HK-2 (cell line): ENCODE results near the gene TAS2R31.

Experiments
- DNase-seq: peaks from one replicate; pipeline ENCODE4 v3.0.0-alpha.2; 2018; ENCODE audit not compliant: unreplicated experiment

The TAS2R31 gene

GRCh38 chr12:10998204-10998603 is 33.0 kb downstream of the TAS2R31 start, which contains the start of gene TAS2R20:
TAS2R20 (minus strand) TSS chr12:10998304; CDS start chr12:10997875, 429 bp downstream.
- DNase-seq, result no peak

- DNase-seq, result no peak
These were observed 36.9 kb downstream of the TAS2R31 start for GRCh38 chr12:10994307-10994706.

GRCh38 chr12:10989107-10989506 is 42.1 kb downstream of the TAS2R31 start:
- no peak for DNase-seq

DNA sequence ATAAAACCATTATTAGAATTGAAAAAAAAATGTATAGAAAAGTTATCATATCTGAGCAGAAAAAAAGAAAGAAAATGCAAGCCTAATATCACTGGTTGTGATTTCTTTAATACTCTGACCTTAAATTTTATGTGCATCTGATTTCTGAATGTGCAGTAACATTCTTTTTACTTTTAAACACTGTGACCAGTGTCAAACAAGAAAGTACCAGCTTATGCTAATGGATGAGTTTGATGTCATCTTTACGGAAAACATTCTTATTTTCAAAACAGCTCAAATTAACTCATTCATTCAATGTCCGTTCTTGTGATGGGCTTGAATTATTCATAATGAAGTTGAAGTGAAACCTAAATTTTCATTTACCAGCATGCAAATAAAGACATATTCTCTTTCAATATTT is 44.4 kb downstream of the TAS2R31 start, which contains the start of gene TAS2R50:
TSS of gene TAS2R50 (minus strand) at position 101 of the 400 bp plus-strand sequence. CDS start at position 49, 52 bp downstream.
- no peak for DNase-seq

DNA sequence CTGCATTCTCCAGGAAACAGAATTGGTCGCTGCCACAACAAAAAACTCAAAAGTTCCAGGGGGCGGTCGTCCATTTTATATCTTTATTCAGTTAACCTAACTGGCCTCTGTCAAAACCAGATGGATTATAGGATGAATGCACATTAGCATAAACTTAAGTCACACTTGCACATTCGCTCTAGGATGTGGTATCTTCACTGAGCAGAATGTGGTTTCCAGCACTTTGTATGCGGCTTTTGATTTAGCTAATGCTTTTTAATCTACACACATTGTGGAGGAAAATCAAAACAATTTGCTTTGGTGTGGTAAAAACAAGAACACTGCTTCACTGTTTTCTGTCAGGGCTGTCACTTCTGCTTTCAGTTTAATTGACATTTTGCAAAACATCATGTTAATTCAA is 49.0 kb downstream of the TAS2R31 start:
- no peak for DNase-seq
